NT2/D1 (cell line): ENCODE results near the gene ZDHHC11.
"Not testable (repeated sequence)": the region's sequence is repeated elsewhere in the genome, so short reads cannot be mapped to it uniquely, and the experiment has no call there.

Experiments used
- SUZ12 ChIP-seq: IDR thresholded peaks from 2 replicates; pipeline ENCODE4 v1.6.1; 2011; ENCODE audit not compliant: insufficient read length, insufficient read depth; ENCODE audit errors: extremely low read depth
- YY1 ChIP-seq: IDR thresholded peaks from 2 replicates; pipeline ENCODE4 v1.6.1; 2011; ENCODE audit not compliant: insufficient read length, insufficient read depth

- TF ChIP-seq YY1, SUZ12: not testable (repeated sequence)
Observed at GRCh38 chr5:797986-798385, 52.8 kb downstream of the ZDHHC11 start.
